ENCODE measurements around the gene OSR1. TPM values are rescaled to one million over a fixed set of nuclear protein-coding genes. Genes with fewer than 3 reads are reported as not detected.

OSR1 gene
- total and polyA plus RNA-seq, 7 experiments from 2014 or later: not detected

DNA sequence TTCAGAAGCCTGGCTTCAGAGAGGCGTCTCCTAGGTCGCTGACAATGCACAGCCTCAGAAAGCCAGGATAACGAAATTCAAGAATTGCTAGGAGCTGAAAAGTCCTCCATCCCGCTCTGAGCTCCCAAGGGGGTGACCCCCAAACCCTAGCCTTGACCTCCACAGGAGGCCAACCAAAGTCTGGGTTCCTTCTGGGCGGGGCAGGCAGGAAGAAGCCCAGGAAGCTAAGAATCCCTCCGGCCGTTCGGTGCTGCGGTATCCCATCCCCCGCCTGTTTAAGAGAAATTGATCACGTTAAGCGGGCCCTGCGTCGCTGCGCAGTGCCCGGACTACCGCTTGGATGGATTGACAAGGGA, 2.5 kb upstream of the OSR1 start:
- ChIA-PET CTCF (interaction anchor here (1.6 kb wide), 1 partner anchor 10 kb away, joined by 4 read pairs; no protein-coding TSS in a partner anchor), POLR2A (interaction anchor here (1.0 to 4.0 kb wide), 3 partner anchors 10 to 1290 kb away, joined by 3 to 27 read pairs (median 10); partner anchors contain the start of gene HS1BP3)
- H3K27ac ChIP-seq (ENCODE audit: low read depth, low read length): no peak overlapping the region
- H3K4me3 Mint-ChIP-seq: peak overlapping the region; percentile 88 to 99 (median 94)
- intact Hi-C loops (cut with micrococcal nuclease): loop anchor here (5.0 kb wide), 5 partner anchors 111 to 799 kb away; partner anchors contain the start of genes RDH14 (in 2 of the 2), TTC32 (in 1 of the 2) and WDR35 (in 1 of the 2)
- no peaks in the 10 kb centered on the region for H3K36me3 ChIP-seq (ENCODE audit: control insufficient read depth in 2 of 3, insufficient read depth in 3 of 3, low read length in 3 of 3)
- H3K27me3 Mint-ChIP-seq: peaks cover 58 to 99% (median 63%) of the 10 kb centered on the region in 5 donors
- H3K4me3 ChIP-seq (ENCODE audit: low read length): peak overlapping the region; percentile 79
- peaks cover 38 to 58% (median 54%) of the 10 kb centered on the region in 7 donors for H3K4me1 Mint-ChIP-seq
- H3K27me3 ChIP-seq (ENCODE audit: control insufficient read depth in 2 of 2, insufficient read depth in 2 of 2, low read length in 2 of 2): peaks cover 19 to 49% of the 10 kb centered on the region in 2 donors
- peaks cover 7 to 38% of the 10 kb centered on the region in 2 donors for H3K4me1 ChIP-seq (ENCODE audit: control insufficient read depth in 2 of 2, insufficient read depth in 2 of 2, low read length in 2 of 2)
- ATAC-seq (no peak), DNase-seq (no peak)
- H3K36me3 Mint-ChIP-seq: peaks cover 0 to 2% (median 0%) of the 10 kb centered on the region in 5 donors
- peaks cover 0 to 5% (median 0%) of the 10 kb centered on the region in 11 donors for H3K9me3 Mint-ChIP-seq
- H3K9me3 ChIP-seq (ENCODE audit: control insufficient read depth in 2 of 3, low read length in 3 of 3): no peaks in the 10 kb centered on the region
- H3K27ac Mint-ChIP-seq: peak overlapping the region in 2 of 9 donors; percentile 19 to 59

DNA sequence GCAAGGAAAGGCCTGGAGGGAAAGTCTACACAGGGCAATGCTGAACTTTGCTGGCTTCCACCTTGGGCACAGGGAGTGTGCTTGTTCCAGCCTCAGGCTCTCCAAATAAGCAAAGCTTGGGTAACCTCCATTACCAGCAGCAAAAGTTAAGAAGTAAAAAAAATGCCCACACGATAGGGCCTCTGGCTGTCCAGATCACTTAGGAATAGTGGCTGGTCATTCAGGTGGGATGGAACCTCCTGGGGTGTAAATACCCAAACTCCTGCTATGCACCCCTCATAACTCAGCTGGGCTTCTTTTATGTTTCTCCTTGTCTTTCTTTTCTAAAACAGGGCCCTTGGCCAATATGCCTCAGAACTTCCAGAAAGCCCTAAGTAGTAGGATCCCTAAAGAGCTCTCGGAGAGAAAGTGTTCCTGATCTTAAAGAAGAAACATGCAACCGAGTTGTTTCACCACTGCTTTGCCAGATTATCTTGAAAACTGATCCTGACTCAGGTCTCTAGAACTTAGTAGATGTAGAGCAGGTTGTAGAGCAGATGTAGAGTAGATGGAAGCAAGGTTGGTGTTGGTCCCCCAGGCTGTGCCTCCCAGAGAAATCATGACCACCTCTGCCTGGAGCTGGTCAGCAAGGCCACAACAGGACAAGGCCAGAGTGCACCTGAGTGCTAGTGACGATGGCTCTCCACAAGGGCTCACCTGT, 2.0 kb upstream of the OSR1 start:
- Histone ChIP-seq H3K4me1 (ENCODE audit: control insufficient read depth in 2 of 2, insufficient read depth in 2 of 2, low read length in 2 of 2) (peaks cover 7 to 38% of the 10 kb centered on the region in 2 donors), H3K4me3 (ENCODE audit: low read length) (no peak overlapping the region), H3K36me3 (ENCODE audit: control insufficient read depth in 2 of 3, insufficient read depth in 3 of 3, low read length in 3 of 3) (no peaks in the 10 kb centered on the region), H3K27me3 (ENCODE audit: control insufficient read depth in 2 of 2, insufficient read depth in 2 of 2, low read length in 2 of 2) (peaks cover 19 to 55% of the 10 kb centered on the region in 2 donors), H3K9me3 (ENCODE audit: control insufficient read depth in 2 of 3, low read length in 3 of 3) (no peaks in the 10 kb centered on the region), H3K27ac (ENCODE audit: low read depth, low read length) (no peak overlapping the region)
- DNase-seq: no peak
- ChIA-PET POLR2A (interaction anchor here (0.6 to 4.0 kb wide), 4 partner anchors 10 to 1291 kb away, joined by 3 to 27 read pairs (median 6); partner anchors contain the start of gene HS1BP3), CTCF (interaction anchor here (1.6 kb wide), 1 partner anchor 10 kb away, joined by 4 read pairs; no protein-coding TSS in a partner anchor)
- Mint-ChIP-seq H3K36me3 (peaks cover 0 to 2% (median 0%) of the 10 kb centered on the region in 5 donors), H3K27ac (no peak overlapping the region), H3K9me3 (peaks cover 0 to 5% (median 0%) of the 10 kb centered on the region in 11 donors), H3K27me3 (peaks cover 62 to 99% (median 68%) of the 10 kb centered on the region in 5 donors), H3K4me1 (peaks cover 41 to 62% (median 55%) of the 10 kb centered on the region in 7 donors), H3K4me3 (peak overlapping the region; percentile 2 to 99 (median 92))
- intact Hi-C loops (cut with micrococcal nuclease): loop anchor here (5.0 kb wide), 5 partner anchors 112 to 798 kb away; partner anchors contain the start of genes RDH14 (in 2 of the 2), TTC32 (in 1 of the 2) and WDR35 (in 1 of the 2)
- no peak for ATAC-seq

DNA sequence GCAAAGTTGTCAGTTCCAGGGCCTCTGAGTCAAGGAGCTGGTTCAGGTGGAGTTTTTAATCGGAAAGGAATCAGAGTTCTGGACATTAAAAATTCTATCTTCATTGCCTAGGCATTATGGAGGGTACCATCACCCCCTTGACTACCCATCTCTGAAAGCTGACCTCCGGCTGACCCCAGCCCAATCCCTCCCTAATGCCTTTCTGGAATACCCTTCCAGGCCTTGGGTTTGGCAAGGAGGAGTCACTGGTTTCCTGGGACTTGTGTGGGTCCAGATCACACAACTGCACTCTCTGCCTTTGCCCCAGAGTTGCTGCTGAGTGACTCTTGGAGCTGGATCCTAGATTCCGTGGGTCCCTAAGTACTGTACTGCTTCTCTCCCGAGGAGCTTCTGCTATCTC, 1.0 kb upstream of the OSR1 start:
- H3K9me3 Mint-ChIP-seq: peaks cover 0 to 5% (median 0%) of the 10 kb centered on the region in 11 donors
- Histone ChIP-seq H3K4me3 (ENCODE audit: low read length) (no peak overlapping the region), H3K27me3 (ENCODE audit: control insufficient read depth in 2 of 2, insufficient read depth in 2 of 2, low read length in 2 of 2) (peaks cover 19 to 61% of the 10 kb centered on the region in 2 donors), H3K27ac (ENCODE audit: low read depth, low read length) (no peak overlapping the region), H3K36me3 (ENCODE audit: control insufficient read depth in 2 of 3, insufficient read depth in 3 of 3, low read length in 3 of 3) (no peaks in the 10 kb centered on the region), H3K4me1 (ENCODE audit: control insufficient read depth in 2 of 2, insufficient read depth in 2 of 2, low read length in 2 of 2) (peaks cover 7 to 38% of the 10 kb centered on the region in 2 donors), H3K9me3 (ENCODE audit: control insufficient read depth in 2 of 3, low read length in 3 of 3) (no peaks in the 10 kb centered on the region)
- ChIA-PET CTCF (interaction anchor here (1.6 kb wide), 1 partner anchor 9 kb away, joined by 4 read pairs; no protein-coding TSS in a partner anchor), POLR2A (interaction anchor here (2.8 to 4.0 kb wide), 2 partner anchors 9 to 13 kb away, joined by 19 to 27 read pairs; no protein-coding TSS in a partner anchor)
- DNase-seq (no peak), ATAC-seq (no peak)
- peaks cover 72 to 100% (median 77%) of the 10 kb centered on the region in 5 donors for H3K27me3 Mint-ChIP-seq
- H3K36me3 Mint-ChIP-seq: peaks cover 0 to 2% (median 0%) of the 10 kb centered on the region in 5 donors
- H3K4me3 Mint-ChIP-seq: peak overlapping the region in 2 of 10 donors; percentile 94 to 95
- H3K4me1 Mint-ChIP-seq: peaks cover 41 to 62% (median 57%) of the 10 kb centered on the region in 7 donors
- intact Hi-C loops (cut with micrococcal nuclease): loop anchor here in 1 of 2 donors (10.0 kb wide), 1 partner anchor 1825 kb away; no protein-coding TSS in a partner anchor
- no peak overlapping the region for H3K27ac Mint-ChIP-seq

DNA sequence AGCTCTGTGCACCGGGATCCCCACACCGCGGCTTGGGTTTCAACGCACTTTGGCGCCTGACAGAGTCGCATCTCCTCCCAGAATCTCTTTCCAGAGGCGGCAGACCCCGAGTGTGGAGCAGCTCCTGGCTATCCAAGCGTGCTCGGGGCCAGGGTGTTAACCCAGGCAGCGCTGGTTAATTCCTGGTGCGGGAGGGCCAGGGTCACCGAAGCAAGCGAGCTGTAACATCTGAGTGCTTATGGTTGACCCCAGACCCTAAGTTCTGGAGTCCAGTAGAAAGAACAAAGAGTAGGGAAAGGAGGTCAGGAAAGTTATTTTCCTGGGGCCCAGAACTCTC, 566 bp upstream of the OSR1 start:
- Mint-ChIP-seq H3K4me1 (peaks cover 41 to 62% (median 57%) of the 10 kb centered on the region in 7 donors), H3K9me3 (peaks cover 0 to 5% (median 0%) of the 10 kb centered on the region in 11 donors)

DNA sequence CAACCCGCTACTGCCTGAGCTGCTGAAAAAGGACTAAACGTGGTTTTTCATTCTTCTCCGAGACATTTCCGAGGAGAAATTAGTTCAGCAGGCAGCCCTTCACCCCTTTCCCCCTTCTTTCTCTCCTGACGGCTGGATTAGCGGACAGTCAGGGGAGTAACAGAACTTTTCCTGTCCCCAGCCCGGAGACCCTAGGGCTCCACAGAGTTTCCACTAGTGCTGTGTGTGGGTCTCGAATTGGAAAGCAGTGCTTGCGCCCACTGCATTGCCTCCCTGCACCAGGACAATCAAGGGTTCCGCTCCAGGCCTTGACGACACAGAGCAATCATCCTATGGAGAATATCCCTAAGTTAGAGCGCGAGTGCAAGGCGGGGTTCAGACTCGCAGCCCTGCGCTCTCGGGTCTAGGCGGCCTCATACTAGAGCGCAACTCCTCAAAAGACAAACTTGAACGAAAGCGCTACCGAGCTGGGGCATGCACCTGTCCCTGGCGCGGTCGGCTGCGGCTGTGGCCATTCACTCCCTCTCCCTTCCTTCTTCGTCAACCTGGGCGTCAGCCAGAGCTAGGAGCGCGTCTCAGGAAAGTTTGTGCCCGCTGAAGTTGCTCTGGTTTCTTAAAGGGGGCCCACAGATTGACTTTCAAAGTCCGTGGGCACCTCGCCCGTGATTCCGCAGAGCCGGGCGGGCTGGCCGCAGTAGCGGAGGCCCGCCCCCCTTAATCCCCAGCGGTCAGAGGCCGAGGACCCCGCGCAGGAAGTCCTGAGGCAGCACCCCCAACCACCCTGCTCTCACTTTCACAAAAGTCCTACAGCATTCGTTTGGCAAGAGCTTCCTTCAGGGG, 801 bp downstream of the OSR1 start:
- peaks cover 0 to 5% (median 0%) of the 10 kb centered on the region in 11 donors for H3K9me3 Mint-ChIP-seq
- peak overlapping the region; percentile 28 to 74 (median 58) for H3K4me3 Mint-ChIP-seq
- ChIA-PET POLR2A (interaction anchor here (2.8 kb wide), 1 partner anchor 11 kb away, joined by 19 read pairs; no protein-coding TSS in a partner anchor), CTCF (interaction anchor here (0.6 kb wide), 1 partner anchor 840 kb away, joined by 4 read pairs; no protein-coding TSS in a partner anchor)
- peaks cover 0 to 2% (median 0%) of the 10 kb centered on the region in 5 donors for H3K36me3 Mint-ChIP-seq
- H3K4me1 ChIP-seq (ENCODE audit: control insufficient read depth in 2 of 2, insufficient read depth in 2 of 2, low read length in 2 of 2): peaks cover 7 to 38% of the 10 kb centered on the region in 2 donors
- intact Hi-C loops (cut with micrococcal nuclease): loop anchor here (1.0 to 10.0 kb wide), 2 partner anchors 9 to 1823 kb away; no protein-coding TSS in a partner anchor
- no peaks in the 10 kb centered on the region for H3K36me3 ChIP-seq (ENCODE audit: control insufficient read depth in 2 of 3, insufficient read depth in 3 of 3, low read length in 3 of 3)
- peaks cover 19 to 72% of the 10 kb centered on the region in 2 donors for H3K27me3 ChIP-seq (ENCODE audit: control insufficient read depth in 2 of 2, insufficient read depth in 2 of 2, low read length in 2 of 2)
- ATAC-seq: no peak
- no peaks in the 10 kb centered on the region for H3K9me3 ChIP-seq (ENCODE audit: control insufficient read depth in 2 of 3, low read length in 3 of 3)
- H3K4me3 ChIP-seq (ENCODE audit: low read length): peak overlapping the region; percentile 7
- H3K4me1 Mint-ChIP-seq: peaks cover 32 to 49% (median 44%) of the 10 kb centered on the region in 7 donors
- H3K27ac ChIP-seq (ENCODE audit: low read depth, low read length): no peak overlapping the region
- peaks cover 75 to 100% (median 81%) of the 10 kb centered on the region in 5 donors for H3K27me3 Mint-ChIP-seq
- DNase-seq: no peak
- H3K27ac Mint-ChIP-seq: peak overlapping the region in 4 of 9 donors; percentile 15 to 79 (median 50)

More for the DNA sequence above, 566 bp upstream of the OSR1 start:
- no peak overlapping the region for H3K27ac ChIP-seq (ENCODE audit: low read depth, low read length)
- intact Hi-C loops (cut with micrococcal nuclease): loop anchor here in 1 of 2 donors (10.0 kb wide), 1 partner anchor 1824 kb away; no protein-coding TSS in a partner anchor
- ATAC-seq: no peak
- Mint-ChIP-seq H3K27ac (no peak overlapping the region), H3K36me3 (peaks cover 0 to 2% (median 0%) of the 10 kb centered on the region in 5 donors), H3K27me3 (peaks cover 76 to 100% (median 76%) of the 10 kb centered on the region in 5 donors), H3K4me3 (peak overlapping the region in 9 of 10 donors; percentile 12 to 74 (median 45))
- POLR2A ChIA-PET: interaction anchor here (2.8 to 4.0 kb wide), 2 partner anchors 8 to 12 kb away, joined by 19 to 27 read pairs; no protein-coding TSS in a partner anchor
- no peaks in the 10 kb centered on the region for H3K9me3 ChIP-seq (ENCODE audit: control insufficient read depth in 2 of 3, low read length in 3 of 3)
- peaks cover 7 to 38% of the 10 kb centered on the region in 2 donors for H3K4me1 ChIP-seq (ENCODE audit: control insufficient read depth in 2 of 2, insufficient read depth in 2 of 2, low read length in 2 of 2)
- no peaks in the 10 kb centered on the region for H3K36me3 ChIP-seq (ENCODE audit: control insufficient read depth in 2 of 3, insufficient read depth in 3 of 3, low read length in 3 of 3)
- no peak for DNase-seq
- peaks cover 19 to 62% of the 10 kb centered on the region in 2 donors for H3K27me3 ChIP-seq (ENCODE audit: control insufficient read depth in 2 of 2, insufficient read depth in 2 of 2, low read length in 2 of 2)
- CTCF ChIA-PET: no interaction called here
- H3K4me3 ChIP-seq (ENCODE audit: low read length): no peak overlapping the region
